H9 (cell line): ENCODE data around the gene MED27. TPM values are rescaled to one million over a fixed set of nuclear protein-coding genes. Genes with fewer than 3 reads are reported as not detected.

Experiments
- DNase-seq: peaks from one replicate; pipeline ENCODE4 v3.0.0-alpha.2; 2017
- H2AFZ ChIP-seq: one replicate; pipeline ENCODE4 v1.6.1; 2013; ENCODE audit warnings: mild to moderate bottlenecking, low read length, control low read depth, moderate library complexity
- H2AK5ac ChIP-seq: 2 replicates; pipeline ENCODE4 v1.6.1; 2013; ENCODE audit warnings: low read length, control low read depth, mixed read lengths; ENCODE audit not compliant: insufficient read length
- H2BK120ac ChIP-seq: one replicate; pipeline ENCODE4 v1.6.1; 2013; ENCODE audit warnings: low read depth, mild to moderate bottlenecking, low read length, control low read depth, inconsistent platforms; ENCODE audit not compliant: poor library complexity, severe bottlenecking
- H2BK12ac ChIP-seq: 2 replicates; pipeline ENCODE4 v1.6.1; 2013; ENCODE audit warnings: low read length, control low read depth, mixed read lengths, low read depth; ENCODE audit not compliant: insufficient read length
- H2BK15ac ChIP-seq: 2 replicates; pipeline ENCODE4 v1.6.1; 2013; ENCODE audit warnings: low read depth, low read length, control low read depth
- H2BK20ac ChIP-seq: one replicate; pipeline ENCODE4 v1.6.1; 2013; ENCODE audit warnings: low read depth, mild to moderate bottlenecking, low read length, control low read depth, inconsistent platforms; ENCODE audit not compliant: poor library complexity, severe bottlenecking
- H2BK5ac ChIP-seq: 2 replicates; pipeline ENCODE4 v1.6.1; 2013; ENCODE audit warnings: low read length, control low read depth, mixed read lengths; ENCODE audit not compliant: insufficient read length
- H3K14ac ChIP-seq: 2 replicates; pipeline ENCODE4 v1.6.1; 2013; ENCODE audit warnings: low read length, control low read depth; ENCODE audit not compliant: insufficient read depth
- H3K18ac ChIP-seq: 2 replicates; pipeline ENCODE4 v1.6.1; 2013; ENCODE audit warnings: low read depth, mild to moderate bottlenecking, mixed read lengths, low read length, control low read depth; ENCODE audit not compliant: insufficient read length
- H3K23ac ChIP-seq: 2 replicates; pipeline ENCODE4 v1.6.1; 2013; ENCODE audit warnings: low read length, control low read depth, mixed read lengths, low read depth; ENCODE audit not compliant: insufficient read length
- H3K23me2 ChIP-seq: 2 replicates; pipeline ENCODE4 v1.6.1; 2013; ENCODE audit warnings: low read depth, mild to moderate bottlenecking, mixed read lengths, low read length, control low read depth; ENCODE audit not compliant: insufficient read length, poor library complexity, severe bottlenecking
- H3K27ac ChIP-seq: 2 replicates; pipeline ENCODE4 v1.5.1; 2013; ENCODE audit warnings: low read length, control low read depth, mixed read lengths, low read depth; ENCODE audit not compliant: insufficient read length
- H3K27me3 ChIP-seq: 2 replicates; pipeline ENCODE4 v1.6.1; 2013; ENCODE audit warnings: low read length, control low read depth, inconsistent platforms; ENCODE audit not compliant: insufficient read depth
- H3K4ac ChIP-seq: 2 replicates; pipeline ENCODE4 v1.6.1; 2013; ENCODE audit warnings: low read depth, mild to moderate bottlenecking, control low read depth, inconsistent platforms, low read length, moderate library complexity
- H3K4me1 ChIP-seq: 2 replicates; pipeline ENCODE4 v1.6.1; 2013; ENCODE audit warnings: low read length, control low read depth, inconsistent platforms; ENCODE audit not compliant: insufficient read depth
- H3K4me2 ChIP-seq: 2 replicates; pipeline ENCODE4 v1.6.1; 2013; ENCODE audit warnings: low read length, control low read depth, mixed read lengths; ENCODE audit not compliant: insufficient read length, insufficient read depth
- H3K56ac ChIP-seq: 2 replicates; pipeline ENCODE4 v1.6.1; 2013; ENCODE audit warnings: low read depth, mild to moderate bottlenecking, mixed read lengths, low read length, control low read depth; ENCODE audit not compliant: insufficient read length
- H3K79me1 ChIP-seq: 2 replicates; pipeline ENCODE4 v1.6.1; 2013; ENCODE audit warnings: low read depth, mild to moderate bottlenecking, moderate library complexity, low read length, control low read depth, inconsistent platforms; ENCODE audit not compliant: insufficient read depth, poor library complexity, severe bottlenecking
- H3K79me2 ChIP-seq: 2 replicates; pipeline ENCODE4 v1.6.1; 2013; ENCODE audit warnings: low read length, control low read depth, inconsistent platforms; ENCODE audit not compliant: insufficient read depth
- H3K9ac ChIP-seq: 2 replicates; pipeline ENCODE4 v1.6.1; 2013; ENCODE audit warnings: low read length, control low read depth, mixed read lengths; ENCODE audit not compliant: insufficient read length; ENCODE audit errors: extremely low read depth
- H3K9me3 ChIP-seq: one replicate; pipeline ENCODE4 v1.6.1; 2013; ENCODE audit warnings: low read depth, low read length, inconsistent platforms; ENCODE audit not compliant: control insufficient read depth
- H3T11ph ChIP-seq: one replicate; pipeline ENCODE4 v1.6.1; 2013; ENCODE audit warnings: mild to moderate bottlenecking, low read length, control low read depth, inconsistent platforms
- H4K20me1 ChIP-seq: one replicate; pipeline ENCODE4 v1.6.1; 2013; ENCODE audit not compliant: control insufficient read depth, insufficient read length, insufficient read depth
- H4K5ac ChIP-seq: 2 replicates; pipeline ENCODE4 v1.6.1; 2013; ENCODE audit warnings: low read depth, mild to moderate bottlenecking, mixed read lengths, low read length, control low read depth; ENCODE audit not compliant: insufficient read length
- H4K8ac ChIP-seq: replicated peaks from 2 replicates; pipeline ENCODE4 v1.6.1; 2013; ENCODE audit warnings: low read length, control low read depth, mixed read lengths, low read depth; ENCODE audit not compliant: insufficient read length
- H4K91ac ChIP-seq: 2 replicates; pipeline ENCODE4 v1.6.1; 2013; ENCODE audit warnings: low read depth, mild to moderate bottlenecking, moderate library complexity, mixed read lengths, low read length, control low read depth; ENCODE audit not compliant: insufficient read length
- H3K27ac Mint-ChIP-seq, 3 experiments: 2 replicates in 2 of 3; 3 replicates in 1 of 3; pipeline ENCODE4 v1.8.0; 2020 to 2021; ENCODE audit warnings: mixed read lengths in 3 of 3, mild to moderate bottlenecking in 1 of 3, moderate library complexity in 1 of 3
- H3K27me3 Mint-ChIP-seq: 2 replicates; pipeline ENCODE4 v1.8.0; 2021; ENCODE audit warnings: low read depth, mild to moderate bottlenecking, moderate library complexity, mixed read lengths
- H3K36me3 Mint-ChIP-seq, 3 experiments: 2 replicates in 2 of 3; 3 replicates in 1 of 3; pipeline ENCODE4 v1.8.0; 2020 to 2021; ENCODE audit warnings: low read depth in 3 of 3, mixed read lengths in 3 of 3; ENCODE audit not compliant: insufficient read depth in 1 of 3
- H3K4me1 Mint-ChIP-seq, 2 experiments: 2 replicates each; pipeline ENCODE4 v1.8.0; 2020; ENCODE audit warnings: mixed read lengths in 2 of 2
- H3K4me3 Mint-ChIP-seq, 2 experiments: 2 replicates in 1 of 2; 3 replicates in 1 of 2; pipeline ENCODE4 v1.8.0; 2020 to 2021; ENCODE audit warnings: mild to moderate bottlenecking in 2 of 2, mixed read lengths in 2 of 2, moderate library complexity in 1 of 2
- H3K9me3 Mint-ChIP-seq, 2 experiments: 2 replicates in 1 of 2; 3 replicates in 1 of 2; pipeline ENCODE4 v1.8.0; 2020; ENCODE audit warnings: mild to moderate bottlenecking in 2 of 2, mixed read lengths in 2 of 2, moderate library complexity in 1 of 2
- WGBS: extraction: QIAGEN DNeasy Blood & Tissue Kit; methylation state at CpG from one replicate; pipeline ENCODE4 v1.1.7; 2013; ENCODE audit warnings: missing lambda C conversion rate, low lambda C conversion rate, mixed read lengths; ENCODE audit not compliant: insufficient read length; ENCODE audit errors: extremely low coverage; 5-methylcytosine and 5-hydroxymethylcytosine counted together
- total RNA-seq: library from RNA; stranded (reverse); gene quantifications from 2 replicates; pipeline ENCODE4 v1.2.1, GENCODE V29; 2021
- TF ChIP-seq, protein P1 (sequence below): fragments of 200-600 bp; sonication (generic); conservative IDR thresholded peaks from 3 replicates; pipeline ENCODE4 v1.8.0; 2021; ENCODE audit warnings: antibody characterized with exemption, mild to moderate bottlenecking

MED27 gene
- total RNA-seq, 1 experiment from 2014 or later = 33.5 TPM

DNA sequence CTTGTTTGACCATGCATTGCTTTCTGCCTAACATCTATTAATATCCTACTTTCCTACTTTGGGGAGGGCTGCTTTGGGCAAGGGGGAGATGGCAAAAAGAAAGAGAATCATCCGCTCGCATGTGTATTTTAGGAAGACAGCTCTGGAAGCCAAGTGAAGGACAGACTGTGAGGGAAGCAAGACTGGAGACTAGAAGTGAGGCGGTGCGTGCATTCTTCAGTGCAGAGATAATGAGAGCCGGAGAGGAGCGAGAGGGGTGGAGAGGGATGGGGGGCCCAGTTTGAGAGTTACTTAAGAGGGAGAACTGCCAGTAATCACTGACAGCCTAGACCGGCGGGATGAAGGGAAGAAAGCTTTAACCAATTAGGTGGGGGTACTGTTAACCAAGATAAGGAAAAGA lies 188.1 kb downstream of the MED27 start:
- Histone ChIP-seq H3T11ph (no peak overlapping the region), H3K4me2 (no peak overlapping the region), H2BK5ac (no peak overlapping the region), H2BK12ac (no peak overlapping the region), H3K79me1 (no peaks in the 10 kb centered on the region), H3K79me2 (no peaks in the 10 kb centered on the region), H4K8ac (no peak overlapping the region), H3K23me2 (no peaks in the 10 kb centered on the region), H3K9me3 (no peaks in the 10 kb centered on the region), H3K14ac (no peak overlapping the region), H4K91ac (no peak overlapping the region), H2BK20ac (no peak overlapping the region), H4K5ac (no peak overlapping the region), H3K23ac (no peak overlapping the region), H3K27ac (no peak overlapping the region), H3K4me1 (peaks cover 42% of the 10 kb centered on the region), H2AK5ac (no peak overlapping the region), H2AFZ (no peak overlapping the region), H3K56ac (no peak overlapping the region), H3K27me3 (no peaks in the 10 kb centered on the region), H3K18ac (no peak overlapping the region), H3K4ac (no peak overlapping the region), H4K20me1 (no peaks in the 10 kb centered on the region), H2BK15ac (no peak overlapping the region), H2BK120ac (no peak overlapping the region), H3K9ac (no peak overlapping the region)
- Mint-ChIP-seq H3K27me3 (no peaks in the 10 kb centered on the region), H3K4me3 (no peak overlapping the region; a peak in 1 of 5 replicates), H3K27ac (no peak overlapping the region; a peak in 1 of 7 replicates), H3K36me3 (no peaks in the 10 kb centered on the region; a peak in 2 of 7 replicates), H3K9me3 (no peaks in the 10 kb centered on the region), H3K4me1 (peaks cover 64 to 74% of the 10 kb centered on the region in 2 experiments)
- WGBS = no CpG with 5 or more reads among the region's 8 CpGs
- no peak for DNase-seq
- TF ChIP-seq, protein P1, sequence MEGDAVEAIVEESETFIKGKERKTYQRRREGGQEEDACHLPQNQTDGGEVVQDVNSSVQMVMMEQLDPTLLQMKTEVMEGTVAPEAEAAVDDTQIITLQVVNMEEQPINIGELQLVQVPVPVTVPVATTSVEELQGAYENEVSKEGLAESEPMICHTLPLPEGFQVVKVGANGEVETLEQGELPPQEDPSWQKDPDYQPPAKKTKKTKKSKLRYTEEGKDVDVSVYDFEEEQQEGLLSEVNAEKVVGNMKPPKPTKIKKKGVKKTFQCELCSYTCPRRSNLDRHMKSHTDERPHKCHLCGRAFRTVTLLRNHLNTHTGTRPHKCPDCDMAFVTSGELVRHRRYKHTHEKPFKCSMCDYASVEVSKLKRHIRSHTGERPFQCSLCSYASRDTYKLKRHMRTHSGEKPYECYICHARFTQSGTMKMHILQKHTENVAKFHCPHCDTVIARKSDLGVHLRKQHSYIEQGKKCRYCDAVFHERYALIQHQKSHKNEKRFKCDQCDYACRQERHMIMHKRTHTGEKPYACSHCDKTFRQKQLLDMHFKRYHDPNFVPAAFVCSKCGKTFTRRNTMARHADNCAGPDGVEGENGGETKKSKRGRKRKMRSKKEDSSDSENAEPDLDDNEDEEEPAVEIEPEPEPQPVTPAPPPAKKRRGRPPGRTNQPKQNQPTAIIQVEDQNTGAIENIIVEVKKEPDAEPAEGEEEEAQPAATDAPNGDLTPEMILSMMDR = no peak
